Left renal pelvis (tissue), 4 donors: ENCODE data around the gene GREB1. TPM values are rescaled to one million over a fixed set of nuclear protein-coding genes. Genes with fewer than 3 reads are reported as not detected.

Source experiments
- DNase-seq, 4 donors: peaks; one replicate each; pipeline ENCODE4 v3.0.0-alpha.2; 2013; ENCODE audit warnings: low read depth in 4 of 4, low spot score in 3 of 4
- polyA plus RNA-seq, 4 donors: library from polyadenylated mRNA; unstranded; fragments of 120-200 nt; gene quantifications; one replicate each; pipeline ENCODE4 v1.2.1, GENCODE V29; 2013; ENCODE audit not compliant: insufficient read length in 4 of 4

GREB1 gene
- polyA plus RNA-seq, 4 donors: 4.3 to 16.3 (median 12.2) TPM

- no peak for DNase-seq
Measured at GRCh38 chr2:11556101-11556806, 22.4 kb downstream of the GREB1 start.

GRCh38 chr2:11558214-11558886 is 24.5 kb downstream of the GREB1 start:
- no peak for DNase-seq

- no peak for DNase-seq
Measured at GRCh38 chr2:11559066-11559785, 25.4 kb downstream of the GREB1 start.

- no peak for DNase-seq
Measured at GRCh38 chr2:11559786-11560155, 25.9 kb downstream of the GREB1 start.

- DNase-seq: no peak
Measured at GRCh38 chr2:11560806-11561205, 27.0 kb downstream of the GREB1 start.

- DNase-seq: no peak
Measured at GRCh38 chr2:11562011-11562410, 28.2 kb downstream of the GREB1 start.

GRCh38 chr2:11562476-11562875 is 28.6 kb downstream of the GREB1 start:
- DNase-seq: no peak

GRCh38 chr2:11563784-11564666 is 30.2 kb downstream of the GREB1 start:
- DNase-seq: no peak

- no peak for DNase-seq
Measured at GRCh38 chr2:11564816-11565567, 31.1 kb downstream of the GREB1 start.

GRCh38 chr2:11566383-11566782 is 32.5 kb downstream of the GREB1 start:
- DNase-seq: no peak

- no peak for DNase-seq
Measured at GRCh38 chr2:11567631-11568031, 33.8 kb downstream of the GREB1 start.

- no peak for DNase-seq
Measured at GRCh38 chr2:11568436-11568835, 34.6 kb downstream of the GREB1 start.

GRCh38 chr2:11569636-11570035 is 35.8 kb downstream of the GREB1 start:
- DNase-seq: no peak

- no peak for DNase-seq
Measured at GRCh38 chr2:11571170-11571569, 37.3 kb downstream of the GREB1 start.

GRCh38 chr2:11572996-11573395 is 39.2 kb downstream of the GREB1 start:
- no peak for DNase-seq

- no peak for DNase-seq
Measured at GRCh38 chr2:11573418-11574175, 39.8 kb downstream of the GREB1 start.

GRCh38 chr2:11574176-11575046 is 40.6 kb downstream of the GREB1 start:
- DNase-seq: no peak

- no peak for DNase-seq
Measured at GRCh38 chr2:11576398-11576797, 42.6 kb downstream of the GREB1 start.
